Measurements from ENCODE around the gene GRIP1. TPM values are rescaled to one million over a fixed set of nuclear protein-coding genes. Genes with fewer than 3 reads are reported as not detected.

GRIP1 gene
- total RNA-seq, 4 donors from 2014 or later: 0.85 to 1.8 TPM; not detected in 2

DNA sequence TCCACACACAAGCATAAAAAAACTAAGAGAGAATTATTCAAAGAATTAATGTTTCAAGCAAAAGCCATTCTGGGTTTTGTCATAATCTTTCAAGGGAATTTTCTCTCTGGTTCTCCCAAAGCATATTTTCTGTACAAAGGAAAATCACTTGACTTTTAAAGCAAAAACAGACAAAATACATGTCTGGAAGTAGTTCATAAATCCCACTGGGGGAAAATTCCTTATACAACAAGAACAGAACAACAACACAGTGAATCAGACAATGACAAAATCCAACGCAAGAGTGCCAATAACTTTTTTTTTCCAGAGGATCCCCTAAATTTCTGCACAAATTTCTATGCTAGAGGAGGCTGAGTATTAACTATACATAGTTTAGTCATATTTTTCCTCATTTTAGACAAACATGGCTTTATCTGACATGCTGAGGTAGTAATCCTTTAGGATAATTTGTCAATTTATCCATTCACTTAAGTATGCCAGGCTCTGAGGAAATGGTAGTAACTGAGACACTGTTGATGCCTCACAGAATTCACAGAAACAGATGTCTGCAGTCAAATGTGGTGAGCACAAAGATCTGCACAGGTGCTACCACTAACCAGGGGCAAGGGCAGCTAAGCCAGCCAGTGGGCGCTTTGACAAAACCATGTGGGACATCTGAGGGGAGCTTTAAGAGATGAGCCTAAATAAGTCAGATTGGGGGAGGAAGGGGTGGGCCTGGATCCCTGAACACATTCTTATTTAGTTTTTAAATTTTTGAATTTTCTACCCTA lies 38.0 kb downstream of the GRIP1 start:
- TF ChIP-seq, protein P1, sequence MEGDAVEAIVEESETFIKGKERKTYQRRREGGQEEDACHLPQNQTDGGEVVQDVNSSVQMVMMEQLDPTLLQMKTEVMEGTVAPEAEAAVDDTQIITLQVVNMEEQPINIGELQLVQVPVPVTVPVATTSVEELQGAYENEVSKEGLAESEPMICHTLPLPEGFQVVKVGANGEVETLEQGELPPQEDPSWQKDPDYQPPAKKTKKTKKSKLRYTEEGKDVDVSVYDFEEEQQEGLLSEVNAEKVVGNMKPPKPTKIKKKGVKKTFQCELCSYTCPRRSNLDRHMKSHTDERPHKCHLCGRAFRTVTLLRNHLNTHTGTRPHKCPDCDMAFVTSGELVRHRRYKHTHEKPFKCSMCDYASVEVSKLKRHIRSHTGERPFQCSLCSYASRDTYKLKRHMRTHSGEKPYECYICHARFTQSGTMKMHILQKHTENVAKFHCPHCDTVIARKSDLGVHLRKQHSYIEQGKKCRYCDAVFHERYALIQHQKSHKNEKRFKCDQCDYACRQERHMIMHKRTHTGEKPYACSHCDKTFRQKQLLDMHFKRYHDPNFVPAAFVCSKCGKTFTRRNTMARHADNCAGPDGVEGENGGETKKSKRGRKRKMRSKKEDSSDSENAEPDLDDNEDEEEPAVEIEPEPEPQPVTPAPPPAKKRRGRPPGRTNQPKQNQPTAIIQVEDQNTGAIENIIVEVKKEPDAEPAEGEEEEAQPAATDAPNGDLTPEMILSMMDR (IDR thresholded peaks at IDR 0.05; ENCODE audit: low read depth): no peak

DNA sequence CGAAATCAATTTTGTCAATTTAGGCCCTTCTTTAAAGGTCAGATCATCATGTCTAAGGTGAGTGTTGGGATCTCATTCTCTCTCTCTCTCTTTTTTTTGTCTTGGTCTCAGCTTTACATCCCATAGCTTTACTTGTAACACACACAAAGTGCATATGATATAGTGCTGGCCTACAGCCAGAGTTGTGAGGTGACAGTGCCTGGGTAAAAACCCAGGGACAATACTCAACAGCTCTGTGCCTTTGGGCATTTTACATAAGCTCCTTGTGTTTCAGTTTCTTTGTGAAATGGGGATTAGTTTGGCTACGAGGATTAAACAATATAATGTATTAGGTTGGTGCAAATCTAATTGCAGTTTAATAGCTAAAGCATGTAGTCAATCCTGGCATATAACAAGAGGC lies 40.2 kb downstream of the GRIP1 start:
- TF ChIP-seq, protein P1 (IDR thresholded peaks at IDR 0.05; ENCODE audit: low read depth): no peak

DNA sequence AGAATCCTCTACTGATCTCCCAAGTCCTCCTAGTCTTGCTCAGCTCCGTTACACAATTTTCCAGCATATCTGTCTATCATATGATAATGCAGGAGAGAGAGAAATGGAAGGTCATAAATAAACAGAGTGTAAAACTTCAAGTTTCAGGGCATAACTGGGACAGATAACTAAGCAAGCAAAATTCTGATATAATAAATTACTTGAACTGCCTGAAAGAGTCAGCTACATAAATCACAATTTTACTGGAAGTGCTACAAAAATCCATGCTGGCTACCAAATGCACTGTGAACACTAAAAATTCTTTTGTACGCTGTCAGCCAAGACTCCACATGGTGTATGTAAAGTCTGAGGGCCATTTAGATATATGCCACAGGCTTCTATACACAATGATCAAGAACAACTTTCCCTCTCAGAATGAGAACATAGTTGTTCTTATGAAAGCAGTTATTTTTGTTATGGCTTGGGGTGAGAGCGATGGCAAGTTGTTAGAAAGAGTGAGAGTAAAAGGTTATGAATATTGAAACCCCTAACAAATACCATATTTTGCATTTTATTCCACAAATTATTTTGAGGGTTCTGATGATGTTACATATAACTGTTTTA lies 41.1 kb downstream of the GRIP1 start:
- TF ChIP-seq, protein P1 (IDR thresholded peaks at IDR 0.05; ENCODE audit: low read depth): no peak

DNA sequence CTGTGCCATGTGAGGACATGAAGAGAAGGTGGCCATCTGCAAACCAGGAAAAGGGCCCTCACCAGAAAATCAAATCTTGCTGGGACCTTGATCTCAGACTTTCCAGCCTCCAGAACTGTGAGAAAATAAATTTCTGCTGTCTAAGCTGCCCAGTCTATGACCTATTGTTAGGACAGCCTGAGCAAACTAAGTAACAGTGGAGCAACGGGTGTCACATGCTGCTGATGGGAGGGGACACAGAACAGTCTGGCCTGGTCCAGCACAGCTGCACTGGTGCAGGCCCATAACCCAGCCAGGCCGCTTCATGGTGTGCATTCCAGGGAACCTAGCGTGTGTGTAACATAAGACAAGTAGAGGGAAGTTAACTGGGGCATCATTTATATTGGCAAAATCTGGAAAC lies 42.1 kb downstream of the GRIP1 start:
- TF ChIP-seq, protein P1 (IDR thresholded peaks at IDR 0.05; ENCODE audit: low read depth): no peak

DNA sequence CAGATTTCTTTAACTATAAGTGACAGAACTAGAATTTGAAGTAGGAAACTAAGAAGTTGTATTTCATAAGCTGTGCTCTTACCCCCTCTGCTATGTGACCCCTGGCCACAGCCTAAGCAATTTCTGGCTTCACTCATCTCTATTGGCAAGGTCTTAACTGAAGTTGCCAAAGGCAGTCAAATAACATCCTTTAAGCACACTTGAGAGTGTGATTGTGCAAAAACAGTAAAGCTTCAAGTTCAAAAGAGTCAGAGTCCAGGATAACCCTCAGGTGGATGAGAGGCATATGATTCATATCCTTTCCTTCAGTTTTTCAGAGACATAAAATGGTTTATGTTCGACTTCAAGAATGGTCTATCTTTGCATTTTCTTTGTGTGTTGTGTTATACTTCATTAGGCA lies 45.2 kb downstream of the GRIP1 start:
- TF ChIP-seq, protein P1 (IDR thresholded peaks at IDR 0.05; ENCODE audit: low read depth): no peak

DNA sequence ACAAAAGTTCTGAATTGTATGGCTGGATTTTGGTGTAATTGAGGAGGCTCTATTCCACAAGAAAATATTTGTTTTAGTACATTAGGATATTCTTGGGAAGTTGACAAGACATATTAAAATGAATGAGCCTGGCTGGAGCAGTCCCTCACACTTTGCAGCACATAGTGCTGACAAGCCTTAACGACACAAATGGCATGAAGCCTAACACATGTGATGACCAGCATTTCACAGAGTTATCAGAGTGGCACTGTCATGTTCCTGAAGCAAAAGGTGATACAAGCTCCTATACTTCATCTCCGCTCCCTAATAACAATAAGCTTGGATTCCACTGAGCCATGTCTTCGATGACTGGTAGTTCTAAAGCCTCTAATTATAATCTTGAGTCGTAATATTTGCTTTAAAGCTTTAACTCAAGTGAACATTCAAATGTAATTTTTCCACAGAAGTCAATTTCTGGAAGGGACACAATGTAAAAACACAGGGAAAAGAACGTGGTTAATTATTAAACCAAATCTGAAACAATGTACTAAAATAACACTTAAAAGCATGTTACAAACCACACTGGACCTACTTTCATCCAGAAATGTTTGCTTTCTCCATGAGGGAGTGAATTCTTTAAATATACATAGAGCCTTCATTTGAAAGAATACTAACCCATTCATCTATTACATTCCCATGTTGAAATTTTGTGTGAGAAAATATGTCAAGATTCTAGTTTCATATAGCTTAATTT lies 49.6 kb downstream of the GRIP1 start:
- TF ChIP-seq, protein P1 (IDR thresholded peaks at IDR 0.05; ENCODE audit: low read depth): no peak

DNA sequence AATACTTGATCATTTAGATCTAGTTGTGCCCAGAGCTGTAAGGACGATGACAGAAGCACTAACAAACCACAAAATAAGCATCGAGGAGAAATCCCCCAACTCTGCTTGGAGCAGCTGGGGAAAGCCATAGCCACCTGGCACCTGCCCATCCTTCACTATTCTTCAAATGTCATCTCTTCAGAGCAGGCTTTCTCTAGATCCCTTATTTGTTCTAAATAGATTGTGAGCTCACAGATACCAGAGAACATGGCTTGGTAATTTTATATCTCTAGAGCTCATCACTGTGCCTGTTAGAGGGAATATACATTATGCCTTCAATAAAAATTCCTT lies 50.9 kb downstream of the GRIP1 start:
- TF ChIP-seq, protein P1 (IDR thresholded peaks at IDR 0.05; ENCODE audit: low read depth): no peak

Measured in subcutaneous adipose tissue (tissue), 4 donors.